Sigmoid colon (tissue), 4 donors: Measurements from ENCODE around the gene SFMBT2.

Source experiments
- CTCF ChIP-seq, 4 experiments: fragments of 450-650 bp in 3 of 4; fragments of 200-600 bp in 1 of 4; IDR thresholded peaks; one replicate each; pipeline ENCODE4 v1.5.1; 2016 to 2019; ENCODE audit warnings: antibody characterized with exemption in 4 of 4, mild to moderate bottlenecking in 3 of 4, moderate library complexity in 2 of 4
- EP300 ChIP-seq, 4 donors: sonication (generic); formaldehyde crosslinking; IDR thresholded peaks; one replicate each; pipeline ENCODE4 v1.6.1; 2017; ENCODE audit warnings: antibody characterized with exemption in 4 of 4
- POLR2A ChIP-seq, 2 donors: fragments of 450-650 bp; IDR thresholded peaks; one replicate each; pipeline ENCODE4 v1.6.1; 2016; ENCODE audit warnings: antibody characterized with exemption in 2 of 2, mild to moderate bottlenecking in 2 of 2, moderate library complexity in 2 of 2

DNA sequence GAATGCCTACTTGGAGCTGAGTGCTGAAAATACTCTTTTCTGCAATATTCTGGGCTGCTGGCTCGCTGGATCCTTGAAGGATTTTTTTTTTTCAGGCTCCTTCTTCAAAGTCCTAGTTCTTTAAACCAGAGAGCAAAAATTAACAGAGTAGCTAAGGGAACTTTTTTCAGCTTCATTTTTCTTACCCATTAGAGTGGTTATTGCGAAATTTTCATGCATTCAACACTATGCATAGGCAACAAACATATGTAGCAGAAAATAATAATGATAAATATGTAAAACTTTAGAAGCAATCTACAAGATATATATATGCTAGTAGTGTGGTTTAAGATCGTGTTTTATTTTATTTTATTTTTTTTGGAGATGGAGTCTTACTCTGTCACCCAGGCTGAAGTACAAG is 264.6 kb downstream of the SFMBT2 start:
- TF ChIP-seq CTCF (IDR thresholded peaks at IDR 0.05) = no peak
- no peak for TF ChIP-seq EP300 (IDR thresholded peaks at IDR 0.05)
- TF ChIP-seq POLR2A (IDR thresholded peaks at IDR 0.05) = no peak
